ENCODE results near the gene SHISAL1.

The SHISAL1 gene

GRCh38 chr22:44277386-44278135 lies 35.2 kb downstream of the SHISAL1 start:
- no peak for TF ChIP-seq CTCF (conservative IDR thresholded peaks at IDR 0.05; ENCODE audit: low read depth)
- ChIA-PET POLR2A (ENCODE audit: low non-redundant PET) (no interaction called here), CTCF (no interaction called here)
- no peak for DNase-seq (ENCODE audit: low spot score)
- no peak overlapping the region for H3K27ac ChIP-seq

- POLR2A ChIA-PET (ENCODE audit: low non-redundant PET): no interaction called here
- DNase-seq (ENCODE audit: low spot score): no peak
Measured at GRCh38 chr22:44276706-44277356, 35.9 kb downstream of the SHISAL1 start.

GRCh38 chr22:44276041-44276440 lies 36.7 kb downstream of the SHISAL1 start:
- ChIA-PET POLR2A (ENCODE audit: low non-redundant PET) (no interaction called here), CTCF (no interaction called here)
- no peak for TF ChIP-seq CTCF (conservative IDR thresholded peaks at IDR 0.05; ENCODE audit: low read depth)

More at GRCh38 chr22:44276706-44277356, 35.9 kb downstream of the SHISAL1 start:
- TF ChIP-seq CTCF (conservative IDR thresholded peaks at IDR 0.05; ENCODE audit: low read depth): no peak
- H3K27ac ChIP-seq: no peak overlapping the region
- CTCF ChIA-PET: no interaction called here

GRCh38 chr22:44275631-44275995 lies 37.1 kb downstream of the SHISAL1 start:
- POLR2A ChIA-PET (ENCODE audit: low non-redundant PET): no interaction called here
- no peak overlapping the region for H3K27ac ChIP-seq
- TF ChIP-seq CTCF (conservative IDR thresholded peaks at IDR 0.05; ENCODE audit: low read depth): no peak
- CTCF ChIA-PET: no interaction called here
- DNase-seq (ENCODE audit: low spot score): no peak

More at GRCh38 chr22:44276041-44276440, 36.7 kb downstream of the SHISAL1 start:
- no peak overlapping the region for H3K27ac ChIP-seq
- DNase-seq (ENCODE audit: low spot score): no peak

GRCh38 chr22:44274918-44275630 lies 37.7 kb downstream of the SHISAL1 start:
- DNase-seq (ENCODE audit: low spot score): no peak
- ChIA-PET CTCF (no interaction called here), POLR2A (ENCODE audit: low non-redundant PET) (no interaction called here)
- no peak for TF ChIP-seq CTCF (conservative IDR thresholded peaks at IDR 0.05; ENCODE audit: low read depth)
- no peak overlapping the region for H3K27ac ChIP-seq

GRCh38 chr22:44273175-44273574 lies 39.6 kb downstream of the SHISAL1 start:
- no peak overlapping the region for H3K27ac ChIP-seq
- ChIA-PET CTCF (interaction anchor here (0.6 kb wide), 1 partner anchor 388 kb away, joined by 4 read pairs; no protein-coding TSS in a partner anchor), POLR2A (ENCODE audit: low non-redundant PET) (no interaction called here)
- DNase-seq (ENCODE audit: low spot score): no peak
- TF ChIP-seq CTCF (conservative IDR thresholded peaks at IDR 0.05; ENCODE audit: low read depth): no peak

Data from RWPE1 (cell line).